ENCODE data around the gene ARHGEF25. TPM values are rescaled to one million over a fixed set of nuclear protein-coding genes. Genes with fewer than 3 reads are reported as not detected.

Gene ARHGEF25
- total RNA-seq, 1 donor from 2014 or later, result 13.0 TPM

- ATAC-seq, result peak; percentile 16
- DNase-seq (ENCODE audit: missing footprints), result no peak
- intact Hi-C loops (cut with DNase I), result no loop called here
These were observed 6.0 kb upstream of the ARHGEF25 start for GRCh38 chr12:57604992-57605810.

- no peak for DNase-seq (ENCODE audit: missing footprints)
- intact Hi-C loops (cut with DNase I), result no loop called here
- no peak for ATAC-seq
These were observed 5.4 kb upstream of the ARHGEF25 start for GRCh38 chr12:57605811-57606311.

GRCh38 chr12:57606399-57606798 is 4.8 kb upstream of the ARHGEF25 start:
- no peak for DNase-seq (ENCODE audit: missing footprints)
- ATAC-seq, result no peak
- intact Hi-C loops (cut with DNase I), result no loop called here

GRCh38 chr12:57606821-57607220 is 4.4 kb upstream of the ARHGEF25 start:
- no peak for ATAC-seq
- intact Hi-C loops (cut with DNase I), result no loop called here
- no peak for DNase-seq (ENCODE audit: missing footprints)

- ATAC-seq, result no peak
- no peak for DNase-seq (ENCODE audit: missing footprints)
- intact Hi-C loops (cut with DNase I), result no loop called here
These were observed 3.1 kb upstream of the ARHGEF25 start for GRCh38 chr12:57607958-57608663.

GRCh38 chr12:57609101-57609780 is 2.0 kb upstream of the ARHGEF25 start:
- no peak for DNase-seq (ENCODE audit: missing footprints)
- intact Hi-C loops (cut with DNase I), result no loop called here
- no peak for ATAC-seq

GRCh38 chr12:57609781-57610553 is 1.3 kb upstream of the ARHGEF25 start:
- DNase-seq (ENCODE audit: missing footprints) (no peak), ATAC-seq (peak; percentile 18)
- intact Hi-C loops (cut with DNase I), result loop anchor here (5.0 kb wide), 1 partner anchor 88 kb away; the partner anchor contains the start of genes DDIT3 and MBD6

GRCh38 chr12:57610554-57611107 is 604 bp upstream of the ARHGEF25 start:
- ATAC-seq (peak; percentile 50), DNase-seq (ENCODE audit: missing footprints) (no peak)
- intact Hi-C loops (cut with DNase I), result loop anchor here (5.0 kb wide), 1 partner anchor 88 kb away; the partner anchor contains the start of genes DDIT3 and MBD6

- ATAC-seq, result no peak
- intact Hi-C loops (cut with DNase I), result loop anchor here (5.0 kb wide), 1 partner anchor 90 kb away; the partner anchor contains the start of genes DDIT3 and MBD6
- no peak for DNase-seq (ENCODE audit: missing footprints)
These were observed 834 bp downstream of the ARHGEF25 start for GRCh38 chr12:57611827-57612710.

GRCh38 chr12:57612711-57613426 is 1.6 kb downstream of the ARHGEF25 start:
- intact Hi-C loops (cut with DNase I), result loop anchor here (5.0 kb wide), 1 partner anchor 91 kb away; the partner anchor contains the start of genes DDIT3 and MBD6
- DNase-seq (ENCODE audit: missing footprints) (no peak), ATAC-seq (no peak)

GRCh38 chr12:57613427-57614109 is 2.3 kb downstream of the ARHGEF25 start:
- intact Hi-C loops (cut with DNase I), result loop anchor here (5.0 kb wide), 1 partner anchor 91 kb away; the partner anchor contains the start of genes DDIT3 and MBD6
- DNase-seq (ENCODE audit: missing footprints) (no peak), ATAC-seq (no peak)

GRCh38 chr12:57614178-57614947 is 3.1 kb downstream of the ARHGEF25 start:
- intact Hi-C loops (cut with DNase I), result loop anchor here (5.0 kb wide), 1 partner anchor 92 kb away; the partner anchor contains the start of genes DDIT3 and MBD6
- ATAC-seq, result no peak
- DNase-seq (ENCODE audit: missing footprints), result no peak

GRCh38 chr12:57614948-57615500 is 3.8 kb downstream of the ARHGEF25 start:
- no peak for ATAC-seq
- no peak for DNase-seq (ENCODE audit: missing footprints)
- intact Hi-C loops (cut with DNase I), result loop anchor here (5.0 kb wide), 1 partner anchor 93 kb away; the partner anchor contains the start of genes DDIT3 and MBD6

GRCh38 chr12:57615637-57616036 is 4.4 kb downstream of the ARHGEF25 start:
- intact Hi-C loops (cut with DNase I), result no loop called here
- ATAC-seq, result no peak
- no peak for DNase-seq (ENCODE audit: missing footprints)

All from Right ventricle myocardium inferior (tissue), 1 donor.